Cardiac fibroblast (primary cell): ENCODE measurements around the gene ARSB.
A peak's percentile ranks its signal among the peaks of the same experiment; 100 is the strongest.

ENCODE experiments used
- DNase-seq, 2 donors: peaks; one replicate each; pipeline versions ENCODE4 v3.0.0 to v3.0.0-alpha.2; 2010; ENCODE audit warnings: low read depth in 2 of 2
- H3K4me3 ChIP-seq, 2 donors: replicated peaks in 1 of 2; 1 replicate in 1 of 2; 2 replicates in 1 of 2; pipeline ENCODE4 v1.5.1; 2011; ENCODE audit warnings: low read depth in 2 of 2, low read length in 2 of 2, mild to moderate bottlenecking in 2 of 2, moderate library complexity in 1 of 2
- CTCF ChIP-seq: IDR thresholded peaks from one replicate; pipeline ENCODE4 v1.5.1; 2011; ENCODE audit warnings: low read depth, mild to moderate bottlenecking, low read length, inconsistent platforms

The ARSB gene

GRCh38 chr5:78895616-78896015, 89.5 kb downstream of the ARSB start:
- no peak for TF ChIP-seq CTCF
- peak in 1 of 2 donors; percentile 34 for DNase-seq
- H3K4me3 ChIP-seq = no peak overlapping the region

- no peak for DNase-seq
- H3K4me3 ChIP-seq = no peak overlapping the region
- TF ChIP-seq CTCF = no peak
These were observed 91.0 kb downstream of the ARSB start for GRCh38 chr5:78893940-78894677.

GRCh38 chr5:78890667-78891379, 94.3 kb downstream of the ARSB start:
- no peak for TF ChIP-seq CTCF
- no peak overlapping the region for H3K4me3 ChIP-seq
- DNase-seq = no peak

- TF ChIP-seq CTCF = no peak
- peak in 1 of 2 donors; percentile 86 for DNase-seq
- H3K4me3 ChIP-seq = no peak overlapping the region
These were observed 95.6 kb downstream of the ARSB start for GRCh38 chr5:78889369-78890140.

GRCh38 chr5:78888580-78889368, 96.3 kb downstream of the ARSB start:
- DNase-seq = peak in 1 of 2 donors; percentile 75
- no peak overlapping the region for H3K4me3 ChIP-seq
- no peak for TF ChIP-seq CTCF
